COLO668 (cell line): Measurements from ENCODE around the gene ZNF202.
A peak's percentile ranks its signal among the peaks of the same experiment; 100 is the strongest.
"Not testable (repeated sequence)": the region's sequence is repeated elsewhere in the genome, so short reads cannot be mapped to it uniquely, and the experiment has no call there.

Experiments used
- DNase-seq: peaks from one replicate; lab custom pipeline; 2025; ENCODE audit not compliant: unreplicated experiment; lab: John Stamatoyannopoulos, UW

The ZNF202 gene

DNA sequence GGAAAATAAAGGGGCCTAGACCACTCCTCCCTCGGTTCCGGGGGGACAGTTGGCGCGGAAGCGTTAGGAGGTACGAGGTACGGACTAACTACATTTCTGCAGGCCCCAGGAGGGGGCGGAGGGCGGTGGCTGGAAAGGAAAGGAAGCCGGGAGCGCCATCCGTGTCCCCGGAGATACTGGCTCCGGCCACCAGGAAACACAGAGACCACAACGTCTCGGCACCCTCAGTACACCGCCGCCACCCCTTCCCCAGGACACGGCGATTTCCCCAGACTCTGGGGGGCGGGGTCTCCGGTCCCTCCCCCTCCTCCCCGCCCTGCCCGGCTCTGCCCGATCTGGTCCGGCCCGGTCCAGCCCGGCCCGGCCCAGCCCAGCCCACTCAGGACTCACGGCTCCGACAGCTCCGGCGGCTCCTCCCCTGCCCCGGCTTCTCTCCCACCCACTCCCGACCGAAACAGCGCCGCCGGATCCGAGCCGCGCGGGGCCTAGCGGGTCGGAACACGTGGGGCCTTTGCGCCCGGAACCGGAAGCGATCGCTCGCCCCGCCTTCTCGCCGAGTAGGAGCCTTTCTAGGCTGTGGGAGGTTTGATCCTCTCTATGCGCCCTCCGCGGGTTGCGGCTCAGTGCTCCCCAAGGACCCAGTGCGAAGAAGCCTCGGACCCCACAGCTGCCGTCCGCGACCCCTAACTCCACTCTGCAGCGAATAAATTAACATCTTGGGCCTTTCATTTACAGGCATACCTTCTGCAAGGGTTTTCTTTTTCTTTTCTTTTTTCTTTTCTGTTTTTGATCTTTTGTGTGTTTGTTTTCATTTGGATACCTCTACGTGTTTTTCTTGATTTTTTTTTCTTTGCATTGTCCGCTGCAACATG is at the start of gene ZNF202:
ZNF202 (minus strand) TSS at position 502 of the 872 bp plus-strand sequence. CDS start 10,772 bp downstream, outside the sequence.
- DNase-seq, result peak; percentile 90

DNA sequence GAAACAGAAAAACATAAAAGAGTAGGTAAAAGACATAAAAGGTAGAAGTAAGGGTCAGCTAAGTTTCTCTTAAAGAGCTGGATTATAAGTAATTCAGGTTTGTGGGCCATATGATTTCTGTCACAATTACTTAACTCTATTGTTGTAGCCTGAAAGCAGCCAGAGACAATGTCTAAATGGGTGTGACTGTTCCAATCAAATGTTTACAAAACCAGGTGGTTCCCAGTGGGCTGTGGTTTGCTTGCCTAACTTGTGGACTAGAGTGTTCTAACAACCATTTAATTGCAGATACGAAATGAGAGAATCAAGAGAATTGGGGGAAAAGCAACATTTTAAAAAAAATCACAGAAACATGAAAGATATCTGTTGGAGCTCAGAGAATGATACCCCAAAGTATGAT is 42.1 kb upstream of the ZNF202 start:
- no peak for DNase-seq

DNA sequence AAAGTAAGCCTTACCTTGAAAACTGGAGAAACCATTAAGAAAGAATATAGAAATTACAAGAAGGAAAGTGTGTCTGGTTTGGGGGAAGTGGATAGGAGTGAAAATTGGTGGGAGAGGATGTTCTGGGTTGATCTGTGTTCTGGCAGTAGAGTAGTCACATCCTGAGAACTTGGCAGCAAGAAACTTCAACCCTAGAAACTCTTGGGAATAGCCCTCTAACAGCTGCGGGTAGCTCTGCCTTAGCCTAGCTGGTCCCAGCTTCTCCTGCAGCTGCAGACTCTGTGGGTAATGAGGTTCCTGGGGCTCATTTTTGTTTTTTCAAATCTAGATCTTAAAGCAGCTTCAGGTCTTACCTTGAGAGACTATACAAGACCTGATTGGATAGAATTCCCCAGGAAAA is 37.1 kb upstream of the ZNF202 start:
- no peak for DNase-seq

DNA sequence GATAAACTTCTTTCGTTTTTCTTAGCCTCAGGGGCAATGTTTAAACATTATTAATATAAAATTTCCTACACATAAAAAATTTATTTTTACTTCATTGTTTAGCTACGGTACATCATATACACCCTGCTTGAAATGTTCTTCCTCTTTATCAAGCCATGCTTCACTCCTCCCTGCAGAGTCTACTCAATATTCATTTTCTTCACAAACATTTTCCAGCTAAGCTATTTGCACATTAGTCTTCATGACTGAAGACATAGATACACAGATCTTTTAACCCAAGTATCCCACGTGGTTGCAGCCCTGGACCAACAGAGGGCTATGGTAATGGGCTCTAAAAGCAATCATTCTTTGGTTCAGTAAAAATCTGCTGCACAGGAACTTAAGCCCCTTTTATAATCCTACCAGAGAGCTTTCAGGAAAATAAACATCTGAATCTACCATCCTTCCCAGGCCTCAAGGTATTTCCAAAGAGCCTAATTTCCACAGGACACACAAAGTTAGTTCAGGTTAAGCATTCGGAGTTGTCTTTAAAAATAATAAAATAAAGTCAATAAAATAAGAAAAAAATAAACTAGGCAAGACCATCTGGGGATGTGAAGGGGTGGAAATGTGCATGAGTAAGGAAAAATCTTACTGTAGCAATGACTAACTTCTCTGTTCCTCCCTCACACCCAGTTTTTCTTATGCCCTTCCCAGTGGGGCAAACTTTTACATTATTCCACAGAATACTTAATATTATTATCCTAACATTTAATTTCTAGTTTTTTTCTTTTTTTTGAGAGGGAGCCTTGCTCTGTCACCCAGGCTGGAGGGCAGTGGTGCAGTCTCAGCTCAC is 34.5 kb upstream of the ZNF202 start:
- DNase-seq, result no peak

DNA sequence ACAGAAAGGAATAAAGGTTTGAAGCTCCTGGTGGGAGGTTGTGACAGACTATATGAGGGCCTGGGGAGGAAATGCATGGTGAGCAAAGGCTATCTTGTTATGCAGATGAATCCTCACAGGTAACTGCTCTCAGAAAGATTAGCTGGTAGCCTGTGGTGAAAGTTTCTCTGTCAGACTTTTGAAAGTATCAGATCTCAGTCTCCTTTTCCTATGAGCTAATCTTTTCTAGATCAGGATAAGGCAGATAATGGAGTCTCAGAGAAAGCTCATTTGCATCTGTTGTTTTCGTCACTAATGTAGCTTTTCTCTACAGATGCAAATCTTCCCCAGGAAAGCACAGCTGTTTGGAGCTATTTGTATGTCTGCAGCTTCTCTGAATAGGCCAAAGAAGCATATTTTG is 33.8 kb upstream of the ZNF202 start:
- no peak for DNase-seq

DNA sequence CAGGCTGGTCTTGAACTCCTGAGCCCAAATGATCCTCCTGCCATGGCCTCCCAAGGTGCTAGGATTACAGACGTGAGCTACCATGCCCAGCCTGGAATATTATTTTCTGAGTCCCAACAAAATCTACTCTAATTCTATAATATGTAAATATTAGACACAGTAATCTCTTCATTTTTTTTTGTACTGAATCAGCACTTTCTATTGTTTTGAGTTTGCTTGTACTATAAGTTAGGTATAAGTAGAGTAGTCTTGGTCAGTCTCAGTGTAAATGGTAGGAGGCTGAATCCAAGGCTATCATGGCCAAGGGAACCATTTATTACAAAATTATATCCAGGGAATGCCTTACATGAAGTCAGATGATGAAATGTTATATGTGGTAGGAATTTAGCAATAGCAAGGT is 32.5 kb upstream of the ZNF202 start:
- no peak for DNase-seq

DNA sequence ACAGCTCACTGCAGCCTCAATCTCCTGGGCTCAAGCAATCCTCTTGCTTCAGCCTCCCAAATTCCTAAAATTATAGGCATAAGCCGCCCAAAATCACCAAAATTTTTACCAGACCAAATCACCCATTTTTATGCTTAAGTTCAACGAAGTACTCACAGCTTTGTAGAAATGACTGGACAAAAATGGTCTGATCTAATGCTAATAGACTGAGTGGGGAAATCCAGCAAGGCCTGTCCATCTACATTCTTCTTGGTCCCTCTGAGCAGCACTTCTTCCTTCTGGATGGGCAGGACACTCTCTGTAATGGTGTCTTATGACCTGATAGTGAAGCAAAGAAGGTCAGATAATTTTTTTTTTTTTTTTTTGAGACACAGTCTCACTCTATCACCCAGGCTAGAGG is 31.6 kb upstream of the ZNF202 start:
- no peak for DNase-seq

DNA sequence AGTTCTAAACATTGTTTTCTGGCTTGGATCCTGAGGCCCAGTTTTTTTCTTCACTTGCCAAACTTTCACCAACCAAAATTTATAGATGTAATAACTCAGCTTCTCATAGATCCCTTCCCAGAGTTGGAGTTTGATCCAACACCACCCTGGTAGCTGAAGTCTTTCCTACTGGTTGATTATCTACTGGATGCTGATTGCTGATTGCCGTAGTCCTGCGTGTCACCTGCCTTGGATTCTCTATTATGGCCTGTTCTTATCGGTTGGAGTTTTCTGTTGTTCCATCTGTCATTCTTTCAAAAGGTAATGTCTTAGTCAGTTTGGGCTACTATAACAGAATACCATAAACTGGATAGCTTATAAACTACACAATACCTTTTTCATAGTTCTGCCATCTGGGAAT is 30.2 kb upstream of the ZNF202 start:
- DNase-seq, result no peak

DNA sequence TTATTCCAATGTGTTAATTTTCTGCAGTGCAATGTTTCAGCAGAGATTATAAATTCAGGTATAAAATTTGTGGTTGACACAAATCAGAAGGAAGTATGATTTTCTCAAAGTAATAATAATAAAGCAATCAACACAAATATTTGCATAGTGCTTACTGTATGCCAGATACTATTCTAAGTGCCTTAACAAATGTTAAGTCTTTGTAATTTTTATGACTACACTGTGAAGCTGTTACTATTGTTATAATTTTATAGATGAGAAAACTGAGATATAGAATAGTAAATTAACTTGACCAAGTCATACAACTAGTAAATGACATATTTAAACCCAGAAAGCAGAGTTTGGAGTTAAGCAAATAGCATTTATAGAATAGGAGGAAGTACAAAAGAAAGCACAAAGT is 29.3 kb upstream of the ZNF202 start:
- no peak for DNase-seq

DNA sequence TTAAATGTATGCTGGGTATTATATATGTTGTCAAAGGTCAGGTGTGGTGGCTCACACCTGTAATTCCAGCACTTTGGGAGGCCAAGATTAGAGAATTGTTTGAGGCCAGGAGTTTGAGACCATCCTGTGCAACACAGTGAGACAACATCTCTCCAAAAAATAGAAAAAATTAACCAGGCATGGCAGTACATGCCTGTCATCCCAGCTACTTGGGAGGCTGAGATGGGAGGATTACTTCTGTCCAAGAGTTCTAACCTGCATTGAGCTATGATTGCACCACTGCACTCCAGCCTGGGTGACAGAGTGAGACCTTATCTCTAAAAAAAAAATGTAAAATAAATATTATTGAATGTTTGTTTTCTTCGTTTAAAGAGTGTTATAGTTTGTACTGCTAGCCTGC is 24.1 kb upstream of the ZNF202 start:
- DNase-seq, result no peak

DNA sequence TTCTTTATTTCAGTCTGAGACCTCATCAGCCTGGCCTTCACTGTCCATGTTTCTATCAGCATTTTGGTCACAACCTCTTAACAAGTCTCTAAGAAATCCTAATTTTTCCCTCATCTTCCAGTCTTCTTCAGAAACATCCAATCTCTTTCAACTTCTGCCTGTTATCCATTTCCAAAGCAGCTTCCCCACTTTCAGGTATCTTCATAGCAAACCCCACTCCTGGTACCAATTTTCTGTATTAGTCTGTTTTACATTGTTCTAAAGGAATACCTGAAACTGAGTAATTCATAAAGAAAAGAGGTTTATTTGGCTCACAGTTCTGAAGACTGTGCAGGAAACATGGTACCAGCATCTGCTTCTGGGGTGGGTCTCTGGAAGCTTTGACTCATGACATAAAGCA is 21.0 kb upstream of the ZNF202 start:
- no peak for DNase-seq

DNA sequence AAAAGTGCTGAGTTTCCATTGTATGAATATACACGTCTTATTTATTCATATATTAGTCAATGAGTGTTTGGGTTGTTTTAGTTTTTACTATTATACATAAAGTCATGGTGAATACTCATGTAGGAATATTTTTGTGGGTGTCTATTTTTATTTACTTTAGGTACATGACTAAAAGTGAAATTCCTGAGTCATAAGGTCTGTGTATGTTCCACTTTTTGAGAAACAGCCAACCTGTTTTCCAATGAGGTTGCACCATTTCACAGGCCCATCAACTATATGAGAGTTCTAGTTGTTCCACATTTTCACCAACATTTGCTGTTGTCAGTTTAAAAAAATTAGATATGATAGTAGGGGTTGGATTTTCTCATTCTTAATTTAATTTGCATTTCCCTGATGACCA is 19.4 kb upstream of the ZNF202 start:
- DNase-seq, result no peak

DNA sequence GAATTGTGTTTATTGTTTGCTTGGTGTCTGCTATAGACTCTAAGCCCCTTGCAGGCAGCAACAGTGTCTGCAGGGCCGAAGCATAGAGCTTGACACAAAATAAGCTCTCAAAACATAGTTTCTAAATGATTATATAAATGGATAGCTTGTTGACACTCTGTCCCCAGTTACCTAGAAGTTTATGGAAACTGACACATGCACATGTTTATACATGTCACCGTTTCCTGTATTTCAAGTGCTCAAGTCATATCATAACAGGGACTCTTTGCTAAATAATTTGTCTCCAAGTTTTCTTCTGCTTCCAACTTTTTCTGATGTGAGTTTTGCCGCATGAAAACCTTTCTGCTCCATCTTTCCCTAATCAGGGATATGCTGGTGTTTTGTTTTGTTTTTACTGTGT is 16.5 kb upstream of the ZNF202 start:
- DNase-seq, result no peak

DNA sequence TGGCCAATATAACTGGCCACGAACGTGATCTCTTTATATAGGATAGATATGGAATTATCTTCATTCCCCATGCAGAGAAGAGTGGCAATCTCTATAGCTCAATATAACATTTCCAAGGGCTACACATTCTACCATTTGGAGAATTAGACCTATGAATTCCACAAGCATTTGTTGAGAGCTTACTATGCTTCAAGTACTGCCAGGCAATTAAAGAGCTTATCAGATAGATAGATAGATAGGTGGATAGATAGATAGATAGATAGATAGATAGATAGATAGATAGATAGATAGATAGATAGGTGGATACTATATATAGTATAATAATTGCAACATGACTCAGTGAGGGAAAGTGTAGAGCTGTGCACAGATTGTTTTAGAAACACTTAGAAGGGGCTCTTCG is 14.4 kb upstream of the ZNF202 start:
- no peak for DNase-seq

DNA sequence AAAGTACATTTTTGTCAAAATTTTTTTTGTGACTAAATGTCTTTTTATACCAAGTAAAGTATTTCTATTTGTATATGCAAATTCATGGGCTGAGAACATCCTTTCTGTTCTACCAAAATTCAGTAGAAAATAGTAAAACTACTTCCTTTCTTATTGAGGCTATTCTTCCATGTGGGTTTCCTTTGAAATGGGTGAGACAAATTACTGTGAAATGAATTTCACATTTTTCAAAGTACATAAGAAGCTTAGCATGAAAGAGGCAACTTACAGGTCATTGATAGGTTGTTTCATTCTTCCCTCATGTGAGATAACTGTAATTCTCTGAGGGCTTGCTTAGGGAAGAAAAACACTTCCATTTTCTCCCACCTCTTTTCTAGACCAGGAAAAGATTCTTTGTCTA is 13.9 kb upstream of the ZNF202 start:
- no peak for DNase-seq

DNA sequence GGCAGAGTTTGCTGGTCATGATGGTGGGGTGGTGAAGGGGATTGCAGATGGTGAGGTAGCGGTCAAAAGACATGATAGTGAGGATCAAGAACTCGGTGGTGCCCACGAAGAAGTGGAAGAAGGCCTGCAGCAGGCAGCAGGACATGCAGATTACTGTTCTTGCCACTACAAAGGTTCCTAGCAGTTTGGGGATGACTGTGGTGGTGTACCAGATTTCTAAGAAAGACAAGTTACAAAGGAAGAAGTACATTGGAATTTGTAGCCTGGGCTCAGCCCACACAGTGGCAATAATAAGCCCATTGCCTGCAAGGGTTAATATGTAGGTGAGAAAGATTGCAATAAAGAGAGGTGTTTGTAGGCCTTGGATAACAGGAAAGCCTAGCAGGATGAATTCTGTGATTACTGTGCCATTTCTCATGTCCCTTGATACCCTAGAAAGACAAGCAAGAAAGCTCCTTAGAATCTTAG is 12.7 kb upstream of the ZNF202 start, which contains the start of gene OR6X1:
OR6X1 (minus strand) TSS at position 418 of the 468 bp plus-strand sequence; CDS start at position 418, 0 bp downstream.
- DNase-seq, result no peak

DNA sequence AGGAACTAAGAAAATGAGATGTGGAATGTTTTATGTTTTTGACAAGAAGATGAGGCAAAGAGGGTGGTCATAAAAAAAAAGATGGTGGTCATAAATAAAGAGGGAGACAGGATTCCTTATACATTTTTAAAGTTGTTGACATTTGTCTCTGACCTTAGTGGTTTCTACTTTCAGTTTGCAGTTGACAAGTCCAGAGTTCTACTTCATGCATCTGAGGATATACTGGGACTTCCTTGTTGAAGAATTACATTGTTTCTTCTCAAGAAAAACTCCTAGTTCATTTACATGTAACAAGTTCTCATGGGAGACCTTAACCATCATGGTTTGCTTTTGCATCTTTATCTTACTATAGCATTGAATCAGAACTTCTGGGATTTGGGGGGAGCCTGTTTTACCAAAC is 11.7 kb upstream of the ZNF202 start:
- DNase-seq, result no peak

DNA sequence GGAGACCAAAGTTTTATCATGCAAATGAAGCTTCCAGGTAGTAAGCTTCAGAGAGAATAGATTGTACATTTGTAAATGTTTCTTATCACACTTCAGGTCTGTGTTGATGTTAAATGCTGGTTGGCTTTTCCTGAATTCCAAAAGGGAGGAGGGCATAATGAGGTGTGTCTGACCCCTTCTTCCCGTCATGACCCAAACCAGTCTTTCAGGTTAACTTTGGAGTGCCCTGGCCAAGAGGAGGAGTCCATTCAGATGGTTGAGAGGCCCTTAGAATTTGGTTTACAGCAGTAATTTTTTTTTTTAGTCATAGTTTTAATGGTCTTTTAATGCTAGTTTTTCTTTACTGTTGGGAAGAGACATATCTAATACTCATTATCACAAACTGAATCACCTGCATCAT is 10.3 kb upstream of the ZNF202 start:
- DNase-seq, result no peak

DNA sequence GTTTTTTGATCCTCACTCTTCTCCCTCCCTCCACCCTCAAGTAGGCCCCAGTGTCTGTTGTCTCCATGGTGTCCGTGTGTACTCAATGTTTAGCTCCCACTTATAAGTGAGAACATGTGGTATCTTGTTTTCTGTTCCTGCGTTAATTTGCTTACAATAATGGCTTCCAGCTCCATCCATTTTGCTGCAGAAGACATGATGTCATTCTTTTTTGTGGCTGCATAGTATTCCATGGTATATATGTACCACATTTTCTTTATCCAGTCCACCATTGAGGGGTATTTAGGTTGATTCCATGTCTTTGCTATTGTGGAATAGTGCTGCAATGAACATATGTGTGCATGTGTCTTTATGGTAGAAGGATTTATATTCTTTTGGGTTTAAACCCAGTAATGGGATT is 6.9 kb upstream of the ZNF202 start:
- DNase-seq, result not testable (repeated sequence)

DNA sequence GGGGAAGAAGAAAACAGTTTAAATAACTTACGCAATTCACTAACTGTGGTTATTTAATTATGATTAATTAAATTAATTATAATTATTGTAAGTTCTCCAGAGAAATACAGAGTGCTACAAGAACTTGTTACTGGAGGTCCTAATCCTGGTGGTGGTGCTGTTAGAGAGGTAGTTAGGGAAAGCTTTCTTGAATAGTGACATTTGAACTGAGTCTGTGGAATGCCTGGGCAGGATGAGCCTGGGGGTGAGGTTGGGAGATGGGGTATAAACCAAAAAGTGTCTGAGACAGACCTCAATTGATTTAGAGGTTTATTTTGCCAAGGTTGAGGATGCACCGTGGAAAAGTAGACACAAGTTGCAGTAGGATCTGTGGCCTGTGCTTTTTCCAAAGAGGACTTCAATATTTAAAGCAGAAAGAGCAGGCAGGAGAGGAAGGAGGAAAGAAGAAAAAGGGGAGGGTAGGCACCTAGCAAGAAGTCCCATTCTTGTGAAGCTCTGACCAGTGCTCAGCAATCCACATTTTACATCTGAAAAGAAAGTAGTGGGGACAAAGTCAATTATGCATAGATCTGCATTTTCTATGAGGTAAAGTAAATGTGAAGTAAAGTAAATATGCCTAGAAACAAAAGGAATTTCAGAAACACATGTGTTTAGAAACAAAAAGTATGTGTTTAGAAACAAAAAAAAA is 4.4 kb upstream of the ZNF202 start:
- DNase-seq, result no peak

DNA sequence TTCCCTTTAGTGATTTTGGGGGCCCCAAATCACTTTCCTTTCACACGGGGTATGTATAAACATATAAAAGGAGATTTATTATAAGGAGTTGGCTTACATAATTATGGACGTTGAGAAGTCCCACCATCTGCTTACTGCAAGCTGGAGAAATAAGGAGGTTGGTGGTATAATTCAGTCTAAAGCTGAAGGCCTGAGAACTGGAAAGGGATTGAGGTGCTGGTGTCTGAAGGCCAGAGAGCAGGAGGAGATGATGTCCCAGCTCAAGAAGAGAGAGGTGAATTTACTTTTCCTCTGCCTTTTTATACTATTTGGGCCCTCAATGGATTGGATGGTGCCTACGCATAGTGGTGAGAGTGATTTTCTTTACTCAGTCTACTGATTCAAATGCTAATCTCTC is 1.3 kb upstream of the ZNF202 start:
- no peak for DNase-seq
